ENCODE measurements around the gene N4BP2. TPM values are rescaled to one million over a fixed set of nuclear protein-coding genes. Genes with fewer than 3 reads are reported as not detected.

N4BP2 gene
- total RNA-seq, 1 donor from 2014 or later = 5.3 TPM

GRCh38 chr4:40190465-40190864, 133.8 kb downstream of the N4BP2 start:
- DNase-seq (ENCODE audit: extremely low read depth, low read depth, low spot score) = no peak

- no peak for DNase-seq (ENCODE audit: extremely low read depth, low read depth, low spot score)
Measured at GRCh38 chr4:40190880-40191815, 134.5 kb downstream of the N4BP2 start.

GRCh38 chr4:40192114-40193015, 135.7 kb downstream of the N4BP2 start:
- no peak for DNase-seq (ENCODE audit: extremely low read depth, low read depth, low spot score)

- no peak for DNase-seq (ENCODE audit: extremely low read depth, low read depth, low spot score)
Measured at GRCh38 chr4:40193016-40193571, 136.4 kb downstream of the N4BP2 start.

GRCh38 chr4:40193578-40193977, 136.9 kb downstream of the N4BP2 start:
- DNase-seq (ENCODE audit: extremely low read depth, low read depth, low spot score) = no peak

- DNase-seq (ENCODE audit: extremely low read depth, low read depth, low spot score) = no peak
Measured at GRCh38 chr4:40194602-40195161, 138.0 kb downstream of the N4BP2 start.

GRCh38 chr4:40195182-40196177, 138.8 kb downstream of the N4BP2 start:
- no peak for DNase-seq (ENCODE audit: extremely low read depth, low read depth, low spot score)

- no peak for DNase-seq (ENCODE audit: extremely low read depth, low read depth, low spot score)
Measured at GRCh38 chr4:40196272-40196671, 139.6 kb downstream of the N4BP2 start.

- DNase-seq (ENCODE audit: extremely low read depth, low read depth, low spot score) = no peak
Measured at GRCh38 chr4:40196724-40197281, 140.2 kb downstream of the N4BP2 start, which contains the start of gene RHOH. RHOH (plus strand) TSS chr4:40197031; CDS start chr4:40243387, 46,356 bp downstream.

GRCh38 chr4:40197879-40198689, 141.4 kb downstream of the N4BP2 start:
- no peak for DNase-seq (ENCODE audit: extremely low read depth, low read depth, low spot score)

- no peak for DNase-seq (ENCODE audit: extremely low read depth, low read depth, low spot score)
Measured at GRCh38 chr4:40199179-40199670, 142.6 kb downstream of the N4BP2 start.

- no peak for DNase-seq (ENCODE audit: extremely low read depth, low read depth, low spot score)
Measured at GRCh38 chr4:40199999-40200874, 143.6 kb downstream of the N4BP2 start.

GRCh38 chr4:40200875-40201801, 144.5 kb downstream of the N4BP2 start:
- no peak for DNase-seq (ENCODE audit: extremely low read depth, low read depth, low spot score)

- DNase-seq (ENCODE audit: extremely low read depth, low read depth, low spot score) = no peak
Measured at GRCh38 chr4:40201898-40202297, 145.2 kb downstream of the N4BP2 start.

- no peak for DNase-seq (ENCODE audit: extremely low read depth, low read depth, low spot score)
Measured at GRCh38 chr4:40202474-40202873, 145.8 kb downstream of the N4BP2 start.
